ENCODE data around the gene CARNS1.

The CARNS1 gene

GRCh38 chr11:67468759-67469507, 53.5 kb downstream of the CARNS1 start, which contains the start of gene TMEM134:
TSS of gene TMEM134 (minus strand) at chr11:67469251. CDS start at chr11:67469192, 59 bp downstream.
- Histone ChIP-seq H2AFZ (ENCODE audit: low read length) (peak within 1 kb of the TSS; percentile 89), H3K4ac (ENCODE audit: low read length) (no peak within 1 kb of the TSS), H4K91ac (ENCODE audit: low read depth, low read length, poor library complexity) (no peak within 1 kb of the TSS), H3K27ac (replicated peaks; ENCODE audit: low read length) (peak within 1 kb of the TSS; percentile 54), H3K4me3 (ENCODE audit: low read length in 2 of 2) (peak within 1 kb of the TSS; percentile 88 to 92), H3K23ac (ENCODE audit: low read depth, low read length, poor library complexity) (peak within 1 kb of the TSS; percentile 96), H2BK12ac (ENCODE audit: low read length) (no peak within 1 kb of the TSS), H4K8ac (ENCODE audit: low read depth, low read length) (no peak within 1 kb of the TSS), H3K4me2 (ENCODE audit: insufficient read depth, low read length, poor library complexity, severe bottlenecking) (peak within 1 kb of the TSS; percentile 86), H3K9me3 (replicated peaks in 1 of 2; ENCODE audit: control insufficient read depth in 2 of 2, insufficient read depth in 1 of 2, low read depth in 1 of 2, low read length in 2 of 2) (peaks cover 0 to 1% of the 10 kb centered on the region in 2 donors), H3K18ac (ENCODE audit: low read length) (peak within 1 kb of the TSS; percentile 96), H2BK120ac (ENCODE audit: low read depth, low read length) (peak within 1 kb of the TSS; percentile 61), H3K9ac (ENCODE audit: low read depth, low read length, poor library complexity) (peak within 1 kb of the TSS; percentile 94), H2BK15ac (ENCODE audit: low read length) (peak within 1 kb of the TSS; percentile 85), H3K36me3 (replicated peaks in 1 of 2; ENCODE audit: control insufficient read depth in 2 of 2, insufficient read depth in 2 of 2, low read length in 2 of 2) (peaks cover 0 to 6% of the 10 kb centered on the region in 2 donors), H3K79me1 (ENCODE audit: low read depth, low read length) (peaks cover 5% of the 10 kb centered on the region), H3K4me1 (ENCODE audit: control insufficient read depth in 2 of 2, insufficient read depth in 1 of 2, low read depth in 1 of 2, low read length in 2 of 2) (peaks cover 11 to 15% of the 10 kb centered on the region in 2 donors), H3K27me3 (ENCODE audit: control insufficient read depth in 3 of 3, insufficient read depth in 3 of 3, low read depth in 1 of 3, low read length in 3 of 3) (peaks cover 0 to 2% (median 0%) of the 10 kb centered on the region in 3 experiments), H2AK5ac (ENCODE audit: low read depth, low read length) (peak within 1 kb of the TSS; percentile 96), H3K14ac (ENCODE audit: low read length) (peak within 1 kb of the TSS; percentile 89), H2BK5ac (ENCODE audit: low read length) (peak within 1 kb of the TSS; percentile 75)
- DNase-seq (ENCODE audit: low spot score) = peak; percentile 88
- no CpG with 5 or more reads among the region's 76 CpGs for WGBS, 2 donors (ENCODE audit: extremely low coverage in 2 of 2, insufficient read length in 2 of 2, insufficient replicate concordance in 1 of 2)

- Histone ChIP-seq H3K27ac (replicated peaks; ENCODE audit: low read length) (peak overlapping the region; percentile 54), H3K23ac (ENCODE audit: low read depth, low read length, poor library complexity) (peak overlapping the region; percentile 96)
- WGBS, 2 donors (ENCODE audit: extremely low coverage in 2 of 2, insufficient read length in 2 of 2, insufficient replicate concordance in 1 of 2) = no CpG with 5 or more reads among the region's 9 CpGs
Measured at GRCh38 chr11:67469508-67469811, 54.0 kb downstream of the CARNS1 start.

GRCh38 chr11:67470337-67471002, 55.0 kb downstream of the CARNS1 start:
- H3K4me1 ChIP-seq (ENCODE audit: control insufficient read depth in 2 of 2, insufficient read depth in 1 of 2, low read depth in 1 of 2, low read length in 2 of 2) = peaks cover 7 to 11% of the 10 kb centered on the region in 2 donors
- no peaks in the 10 kb centered on the region for H3K9me3 ChIP-seq (replicated peaks in 1 of 2; ENCODE audit: control insufficient read depth in 2 of 2, insufficient read depth in 1 of 2, low read depth in 1 of 2, low read length in 2 of 2)
- no peak overlapping the region for H3K14ac ChIP-seq (ENCODE audit: low read length)
- peak overlapping the region; percentile 28 for H2AK5ac ChIP-seq (ENCODE audit: low read depth, low read length)
- H3K36me3 ChIP-seq (replicated peaks in 1 of 2; ENCODE audit: control insufficient read depth in 2 of 2, insufficient read depth in 2 of 2, low read length in 2 of 2) = peaks cover 0 to 3% of the 10 kb centered on the region in 2 donors
- H3K18ac ChIP-seq (ENCODE audit: low read length) = no peak overlapping the region
- H3K4me3 ChIP-seq (ENCODE audit: low read length in 2 of 2) = no peak overlapping the region
- H2BK15ac ChIP-seq (ENCODE audit: low read length) = no peak overlapping the region
- peaks cover 0 to 2% (median 0%) of the 10 kb centered on the region in 3 experiments for H3K27me3 ChIP-seq (ENCODE audit: control insufficient read depth in 3 of 3, insufficient read depth in 3 of 3, low read depth in 1 of 3, low read length in 3 of 3)
- H3K23ac ChIP-seq (ENCODE audit: low read depth, low read length, poor library complexity) = no peak overlapping the region
- DNase-seq (ENCODE audit: low spot score) = no peak
- H3K4me2 ChIP-seq (ENCODE audit: insufficient read depth, low read length, poor library complexity, severe bottlenecking) = no peak overlapping the region
- H3K27ac ChIP-seq (replicated peaks; ENCODE audit: low read length) = no peak overlapping the region
- no peak overlapping the region for H2BK5ac ChIP-seq (ENCODE audit: low read length)
- H3K79me1 ChIP-seq (ENCODE audit: low read depth, low read length) = peaks cover 1% of the 10 kb centered on the region
- no peak overlapping the region for H2AFZ ChIP-seq (ENCODE audit: low read length)
- WGBS, 2 donors (ENCODE audit: extremely low coverage in 2 of 2, insufficient read length in 2 of 2, insufficient replicate concordance in 1 of 2) = no CpG with 5 or more reads among the region's 8 CpGs
- H3K9ac ChIP-seq (ENCODE audit: low read depth, low read length, poor library complexity) = no peak overlapping the region
- H2BK120ac ChIP-seq (ENCODE audit: low read depth, low read length) = no peak overlapping the region
- no peak overlapping the region for H2BK12ac ChIP-seq (ENCODE audit: low read length)
- H4K91ac ChIP-seq (ENCODE audit: low read depth, low read length, poor library complexity) = no peak overlapping the region
- H3K4ac ChIP-seq (ENCODE audit: low read length) = no peak overlapping the region
- H4K8ac ChIP-seq (ENCODE audit: low read depth, low read length) = no peak overlapping the region

More at GRCh38 chr11:67469508-67469811, 54.0 kb downstream of the CARNS1 start:
- Histone ChIP-seq H2BK15ac (ENCODE audit: low read length) (no peak overlapping the region), H3K18ac (ENCODE audit: low read length) (peak overlapping the region; percentile 44), H3K4me1 (ENCODE audit: control insufficient read depth in 2 of 2, insufficient read depth in 1 of 2, low read depth in 1 of 2, low read length in 2 of 2) (peaks cover 10 to 11% of the 10 kb centered on the region in 2 donors), H2AK5ac (ENCODE audit: low read depth, low read length) (no peak overlapping the region), H3K27me3 (ENCODE audit: control insufficient read depth in 3 of 3, insufficient read depth in 3 of 3, low read depth in 1 of 3, low read length in 3 of 3) (peaks cover 0 to 2% (median 0%) of the 10 kb centered on the region in 3 experiments), H2AFZ (ENCODE audit: low read length) (peak overlapping the region; percentile 89), H4K8ac (ENCODE audit: low read depth, low read length) (no peak overlapping the region), H3K36me3 (replicated peaks in 1 of 2; ENCODE audit: control insufficient read depth in 2 of 2, insufficient read depth in 2 of 2, low read length in 2 of 2) (peaks cover 0 to 6% of the 10 kb centered on the region in 2 donors), H2BK12ac (ENCODE audit: low read length) (no peak overlapping the region), H3K9ac (ENCODE audit: low read depth, low read length, poor library complexity) (no peak overlapping the region), H3K79me1 (ENCODE audit: low read depth, low read length) (peaks cover 5% of the 10 kb centered on the region), H3K9me3 (replicated peaks in 1 of 2; ENCODE audit: control insufficient read depth in 2 of 2, insufficient read depth in 1 of 2, low read depth in 1 of 2, low read length in 2 of 2) (no peaks in the 10 kb centered on the region), H3K14ac (ENCODE audit: low read length) (no peak overlapping the region), H2BK5ac (ENCODE audit: low read length) (no peak overlapping the region), H3K4me2 (ENCODE audit: insufficient read depth, low read length, poor library complexity, severe bottlenecking) (peak overlapping the region; percentile 55), H4K91ac (ENCODE audit: low read depth, low read length, poor library complexity) (no peak overlapping the region), H2BK120ac (ENCODE audit: low read depth, low read length) (no peak overlapping the region), H3K4me3 (ENCODE audit: low read length in 2 of 2) (peak overlapping the region; percentile 38 to 76), H3K4ac (ENCODE audit: low read length) (no peak overlapping the region)
- no peak for DNase-seq (ENCODE audit: low spot score)

DNA sequence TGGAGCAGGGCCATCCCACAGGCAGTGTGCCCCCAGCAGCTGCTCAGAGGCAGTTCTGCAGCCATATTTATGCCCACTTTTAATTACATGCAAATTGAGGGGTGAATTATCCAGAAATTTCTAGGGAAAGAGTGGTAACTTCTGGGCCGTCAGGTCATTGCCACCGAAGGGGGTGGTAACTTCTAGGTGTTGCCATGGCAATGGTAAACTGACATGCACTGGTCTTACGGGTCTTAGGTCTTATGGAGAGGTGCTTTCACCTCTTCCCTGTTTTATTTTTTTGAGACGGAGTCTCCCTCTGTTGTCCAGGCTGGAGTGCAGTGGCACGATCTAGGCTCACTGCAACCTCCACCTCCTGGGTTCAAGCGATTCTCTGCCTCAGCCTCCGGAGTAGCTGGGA, 57.4 kb downstream of the CARNS1 start:
- Histone ChIP-seq H2BK15ac (ENCODE audit: low read length) (no peak overlapping the region), H3K4me2 (ENCODE audit: insufficient read depth, low read length, poor library complexity, severe bottlenecking) (no peak overlapping the region), H3K14ac (ENCODE audit: low read length) (no peak overlapping the region), H3K9ac (ENCODE audit: low read depth, low read length, poor library complexity) (peak overlapping the region; percentile 24), H3K79me1 (ENCODE audit: low read depth, low read length) (no peaks in the 10 kb centered on the region), H4K91ac (ENCODE audit: low read depth, low read length, poor library complexity) (no peak overlapping the region), H4K8ac (ENCODE audit: low read depth, low read length) (no peak overlapping the region), H2BK12ac (ENCODE audit: low read length) (no peak overlapping the region), H3K4me3 (ENCODE audit: low read length in 2 of 2) (no peak overlapping the region), H3K18ac (ENCODE audit: low read length) (no peak overlapping the region), H2AFZ (ENCODE audit: low read length) (peak overlapping the region; percentile 66), H3K36me3 (replicated peaks in 1 of 2; ENCODE audit: control insufficient read depth in 2 of 2, insufficient read depth in 2 of 2, low read length in 2 of 2) (no peaks in the 10 kb centered on the region), H3K27ac (replicated peaks; ENCODE audit: low read length) (no peak overlapping the region), H2BK120ac (ENCODE audit: low read depth, low read length) (no peak overlapping the region), H3K4me1 (ENCODE audit: control insufficient read depth in 2 of 2, insufficient read depth in 1 of 2, low read depth in 1 of 2, low read length in 2 of 2) (peaks cover 6 to 9% of the 10 kb centered on the region in 2 donors), H3K23ac (ENCODE audit: low read depth, low read length, poor library complexity) (no peak overlapping the region), H3K27me3 (ENCODE audit: control insufficient read depth in 3 of 3, insufficient read depth in 3 of 3, low read depth in 1 of 3, low read length in 3 of 3) (peaks cover 0 to 2% (median 0%) of the 10 kb centered on the region in 3 experiments), H2AK5ac (ENCODE audit: low read depth, low read length) (no peak overlapping the region), H2BK5ac (ENCODE audit: low read length) (no peak overlapping the region), H3K4ac (ENCODE audit: low read length) (no peak overlapping the region), H3K9me3 (replicated peaks in 1 of 2; ENCODE audit: control insufficient read depth in 2 of 2, insufficient read depth in 1 of 2, low read depth in 1 of 2, low read length in 2 of 2) (no peaks in the 10 kb centered on the region)
- no CpG with 5 or more reads among the region's 7 CpGs for WGBS, 2 donors (ENCODE audit: extremely low coverage in 2 of 2, insufficient read length in 2 of 2, insufficient replicate concordance in 1 of 2)
- no peak for DNase-seq (ENCODE audit: low spot score)

All from neuronal stem cell (in vitro differentiated cells).